T47D (cell line): ENCODE data around the gene HABP4.

Experiments used
- DNase-seq, 2 experiments: peaks; one replicate each; pipeline versions ENCODE4 v3.0.0 to v3.0.0-alpha.2; 2011 to 2012; ENCODE audit warnings: low read depth in 1 of 2, low spot score in 1 of 2
- JUND ChIP-seq: IDR thresholded peaks from 2 replicates; pipeline ENCODE4 v1.6.1; 2012; ENCODE audit warnings: low read depth
- in situ Hi-C: cut with HindIII; loops from 2 replicates; pipeline ENCODE4 v1.10.0; 2016; ENCODE audit warnings: low sequenced_read_pairs, low pct_unique_long_range_greater_than_20kb

HABP4 gene

GRCh38 chr9:96487029-96487396 is 37.0 kb downstream of the HABP4 start:
- in situ Hi-C loops, result no loop called here
- TF ChIP-seq JUND, result no peak
- DNase-seq, result no peak

- no peak for TF ChIP-seq JUND
- no peak for DNase-seq
- in situ Hi-C loops, result no loop called here
Observed at GRCh38 chr9:96487949-96488348, 38.0 kb downstream of the HABP4 start.

DNA sequence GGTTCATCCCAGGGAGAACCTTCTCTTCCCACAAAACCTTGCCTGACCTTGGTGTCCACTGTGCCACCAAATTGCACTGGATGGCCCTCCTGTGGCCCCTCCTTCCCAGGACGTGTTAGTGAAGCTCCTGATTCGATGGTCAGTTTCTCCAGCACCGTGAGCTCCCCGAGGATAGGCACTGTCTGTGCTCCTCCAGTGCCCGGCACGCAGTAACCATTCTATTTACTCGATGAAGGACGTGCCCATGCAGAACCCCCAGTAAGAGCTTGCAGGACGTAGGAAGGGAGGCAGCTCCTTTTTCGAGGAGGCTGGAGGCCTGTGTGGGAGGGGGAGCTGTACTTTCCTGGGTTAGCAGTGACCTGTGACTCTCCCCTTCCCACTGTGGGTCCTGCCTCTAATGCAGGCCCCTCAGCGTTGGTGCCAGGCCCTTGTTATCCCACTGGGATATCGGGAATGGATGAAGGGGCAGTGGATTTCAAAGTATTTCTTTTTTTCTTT is 39.6 kb downstream of the HABP4 start:
- in situ Hi-C loops, result no loop called here
- no peak for DNase-seq
- TF ChIP-seq JUND, result no peak

GRCh38 chr9:96490534-96491078 is 40.6 kb downstream of the HABP4 start:
- no peak for DNase-seq
- in situ Hi-C loops, result no loop called here
- no peak for TF ChIP-seq JUND

GRCh38 chr9:96491079-96491879 is 41.3 kb downstream of the HABP4 start:
- DNase-seq, result no peak
- in situ Hi-C loops, result no loop called here
- no peak for TF ChIP-seq JUND

DNA sequence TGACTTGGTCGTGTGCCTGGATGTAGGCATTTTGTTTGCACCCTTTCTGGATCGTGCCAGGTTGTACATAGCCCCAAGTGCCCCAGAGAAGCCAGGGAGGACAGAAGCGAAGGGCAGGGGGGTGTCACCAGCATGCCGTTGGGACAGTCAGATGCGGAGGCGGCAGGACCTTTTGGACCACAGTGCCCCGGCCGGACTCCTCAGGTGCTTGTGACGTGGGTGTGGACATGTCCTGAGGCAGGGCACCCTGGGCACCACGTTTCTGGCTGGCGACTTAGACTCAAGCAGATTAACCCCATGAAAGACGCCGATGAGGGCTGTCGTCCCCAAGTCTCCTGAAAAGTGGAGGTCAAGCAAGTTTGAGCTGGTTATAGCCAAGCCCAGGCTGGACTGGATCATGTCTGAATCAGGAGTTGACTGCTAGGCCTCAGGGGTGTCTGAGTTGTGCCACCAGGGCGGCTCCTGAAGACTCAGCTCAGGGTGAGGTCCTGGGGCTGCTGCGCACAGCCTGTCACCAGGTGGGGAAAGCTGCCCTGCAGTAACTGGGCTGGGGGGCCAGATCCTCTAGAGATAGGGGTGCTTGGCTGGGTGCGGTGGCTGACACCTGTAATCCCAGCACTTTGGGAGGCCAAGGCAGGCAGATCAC is 42.0 kb downstream of the HABP4 start:
- in situ Hi-C loops, result no loop called here
- no peak for TF ChIP-seq JUND
- no peak for DNase-seq

GRCh38 chr9:96492993-96493531 is 43.1 kb downstream of the HABP4 start:
- TF ChIP-seq JUND, result no peak
- DNase-seq, result no peak
- in situ Hi-C loops, result no loop called here

- no peak for DNase-seq
- in situ Hi-C loops, result no loop called here
- TF ChIP-seq JUND, result no peak
Observed at GRCh38 chr9:96493757-96494156, 43.8 kb downstream of the HABP4 start.

- no peak for DNase-seq
- TF ChIP-seq JUND, result no peak
- in situ Hi-C loops, result no loop called here
Observed at GRCh38 chr9:96494215-96494800, 44.3 kb downstream of the HABP4 start.

- in situ Hi-C loops, result no loop called here
- no peak for DNase-seq
- TF ChIP-seq JUND, result no peak
Observed at GRCh38 chr9:96495341-96495740, 45.4 kb downstream of the HABP4 start.

- no peak for DNase-seq
- in situ Hi-C loops, result no loop called here
- TF ChIP-seq JUND, result no peak
Observed at GRCh38 chr9:96496368-96497116, 46.6 kb downstream of the HABP4 start.

GRCh38 chr9:96497117-96497399 is 47.1 kb downstream of the HABP4 start:
- no peak for DNase-seq
- in situ Hi-C loops, result no loop called here
- TF ChIP-seq JUND, result no peak
